Natural killer cell treated with Interleukin-12 subunit alpha and Interleukin-12 subunit beta and Interleukin-15 and Interleukin-18, amount 100 ng/mL, for 72 hours (primary cell): ENCODE measurements around the gene MAEA. TPM values are rescaled to one million over a fixed set of nuclear protein-coding genes. Genes with fewer than 3 reads are reported as not detected.

Experiments
- ATAC-seq, 2 donors: fragments of 150-1000 bp; cut with Tn5 transposase in 1 of 2; sonication (Bioruptor Pico), chemical (Tn5 transposase) in 1 of 2; 2 replicates each; pipeline ENCODE4 v1.10.0; 2021
- DNase-seq: peaks from one replicate; pipeline ENCODE4 v3.0.0; 2022; ENCODE audit warnings: low spot score
- H3K27ac Mint-ChIP-seq, 2 donors: 1 replicate in 1 of 2; 2 replicates in 1 of 2; pipeline ENCODE4 v1.8.0; 2022; ENCODE audit warnings: mixed read lengths in 2 of 2, mild to moderate bottlenecking in 1 of 2, moderate library complexity in 1 of 2
- H3K27me3 Mint-ChIP-seq, 2 donors: 1 replicate in 1 of 2; 2 replicates in 1 of 2; pipeline ENCODE4 v1.8.0; 2022; ENCODE audit warnings: mixed read lengths in 2 of 2
- H3K36me3 Mint-ChIP-seq: one replicate; pipeline ENCODE4 v1.8.0; 2022; ENCODE audit warnings: mixed read lengths
- H3K4me1 Mint-ChIP-seq, 2 donors: 1 replicate in 1 of 2; 2 replicates in 1 of 2; pipeline ENCODE4 v1.8.0; 2022; ENCODE audit warnings: low read depth in 2 of 2, mixed read lengths in 2 of 2, mild to moderate bottlenecking in 1 of 2
- H3K4me3 Mint-ChIP-seq: one replicate; pipeline ENCODE4 v1.8.0; 2022; ENCODE audit warnings: mixed read lengths
- H3K9me3 Mint-ChIP-seq: 2 replicates; pipeline ENCODE4 v1.8.0; 2022; ENCODE audit warnings: mixed read lengths
- total RNA-seq, 2 donors: library from RNA; stranded (reverse); gene quantifications; one replicate each; pipeline ENCODE4 v1.2.3, GENCODE V29; 2022

Gene MAEA
- total RNA-seq, 2 donors from 2014 or later = 60.1 to 93.7 TPM

- H3K9me3 Mint-ChIP-seq = no peaks in the 10 kb centered on the region
- H3K27me3 Mint-ChIP-seq = no peaks in the 10 kb centered on the region
- peak overlapping the region; percentile 26 to 52 for H3K27ac Mint-ChIP-seq
- peaks cover 14% of the 10 kb centered on the region for H3K36me3 Mint-ChIP-seq
- H3K4me1 Mint-ChIP-seq = peaks cover 49 to 50% of the 10 kb centered on the region in 2 donors
- no peak for ATAC-seq
- peak overlapping the region; percentile 27 for H3K4me3 Mint-ChIP-seq
- no peak for DNase-seq
These were observed 6.8 kb downstream of the MAEA start for GRCh38 chr4:1296324-1297022.

DNA sequence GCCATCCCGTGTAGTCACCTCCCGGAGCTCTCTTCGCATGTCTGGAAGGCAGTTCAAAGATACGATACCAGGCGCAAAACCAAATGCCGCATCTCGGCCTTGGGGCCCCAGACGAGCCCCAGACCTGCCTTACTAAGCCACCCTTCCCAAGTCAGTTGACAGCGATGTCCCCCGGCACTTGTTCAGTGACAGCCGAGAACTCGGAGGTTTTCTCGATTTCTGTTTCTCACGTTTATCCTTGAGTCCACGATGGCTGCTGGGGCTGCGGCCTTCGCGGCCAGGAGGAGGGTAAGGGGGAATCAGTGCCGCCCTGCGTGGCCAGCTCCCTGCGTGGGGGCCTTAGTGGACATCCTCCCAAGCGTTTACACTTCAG lies 7.3 kb downstream of the MAEA start:
- Mint-ChIP-seq H3K9me3 (no peaks in the 10 kb centered on the region), H3K4me3 (no peak overlapping the region), H3K27me3 (no peaks in the 10 kb centered on the region), H3K27ac (peak overlapping the region; percentile 26 to 52), H3K36me3 (peaks cover 14% of the 10 kb centered on the region), H3K4me1 (peaks cover 48 to 49% of the 10 kb centered on the region in 2 donors)
- no peak for DNase-seq
- ATAC-seq = no peak

DNA sequence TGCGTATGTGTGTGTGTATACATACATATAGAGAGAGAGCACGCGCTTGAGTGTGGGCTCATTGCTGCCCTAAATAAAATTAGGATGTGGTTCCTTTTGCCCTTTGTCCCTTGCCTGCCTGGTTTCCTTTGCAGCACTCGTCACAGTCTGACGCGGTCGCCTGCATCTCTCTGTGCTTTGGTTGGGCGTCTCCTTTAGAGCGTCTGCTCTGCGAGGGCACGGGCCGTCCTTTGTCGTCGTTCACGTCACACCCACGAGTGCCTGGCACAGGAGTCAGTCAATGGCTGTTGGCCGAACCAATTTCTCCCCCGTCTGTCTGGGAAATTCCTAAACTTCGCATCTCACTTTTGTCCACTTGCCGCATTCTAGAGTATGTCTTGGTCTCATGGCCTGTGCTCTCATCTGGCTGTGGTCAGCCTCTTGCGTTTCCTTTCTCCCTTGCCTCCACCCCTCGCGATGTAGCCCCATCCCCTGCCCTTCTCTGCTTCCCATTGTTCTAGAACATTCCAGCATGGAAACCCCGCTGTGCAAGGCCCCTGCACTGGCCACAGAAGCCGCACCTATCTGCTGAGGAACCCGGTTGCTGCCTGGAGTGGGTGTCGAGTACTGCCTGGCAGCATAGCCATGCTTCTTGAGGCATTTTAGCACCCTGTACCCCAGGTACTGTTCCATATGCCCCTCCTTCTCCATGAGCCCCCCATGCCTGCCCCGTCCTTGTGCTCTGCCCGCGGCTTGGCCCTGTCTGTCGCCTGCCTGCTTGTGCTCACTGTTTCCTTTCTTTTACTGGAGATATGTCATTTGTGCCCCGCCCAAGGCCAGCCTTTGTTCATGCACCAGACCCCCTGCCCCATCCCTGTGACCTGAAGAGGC lies 8.0 kb downstream of the MAEA start:
- peak overlapping the region; percentile 37 to 53 for H3K27ac Mint-ChIP-seq
- peak; percentile 51 for DNase-seq
- no peaks in the 10 kb centered on the region for H3K27me3 Mint-ChIP-seq
- no peak overlapping the region for H3K4me3 Mint-ChIP-seq
- peaks cover 14% of the 10 kb centered on the region for H3K36me3 Mint-ChIP-seq
- ATAC-seq = peak in 1 of 2 donors; percentile 27
- H3K9me3 Mint-ChIP-seq = no peaks in the 10 kb centered on the region
- peaks cover 44 to 45% of the 10 kb centered on the region in 2 donors for H3K4me1 Mint-ChIP-seq

DNA sequence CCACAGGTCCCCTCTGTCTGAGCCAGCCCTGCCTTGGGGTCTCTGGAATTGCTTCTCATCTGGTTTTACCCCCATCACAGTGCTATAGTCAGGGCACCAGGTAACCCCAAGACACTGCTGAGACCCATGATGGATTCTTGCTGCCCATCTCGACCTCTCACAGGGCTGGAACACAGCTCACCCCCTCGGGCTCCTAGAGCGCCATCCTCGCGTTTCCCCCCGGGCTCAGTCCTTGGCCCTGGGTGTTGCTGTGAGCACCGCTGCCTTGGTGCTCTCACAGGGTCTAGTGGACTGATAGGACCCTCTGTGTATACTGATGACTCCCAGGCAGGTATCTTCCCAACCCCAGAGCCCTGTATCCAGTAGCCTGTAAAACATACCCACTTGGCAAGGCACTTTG lies 8.8 kb downstream of the MAEA start:
- peaks cover 14% of the 10 kb centered on the region for H3K36me3 Mint-ChIP-seq
- H3K9me3 Mint-ChIP-seq = no peaks in the 10 kb centered on the region
- ATAC-seq = no peak
- no peaks in the 10 kb centered on the region for H3K27me3 Mint-ChIP-seq
- peak; percentile 28 for DNase-seq
- peak overlapping the region in 1 of 2 donors; percentile 37 for H3K27ac Mint-ChIP-seq
- no peak overlapping the region for H3K4me3 Mint-ChIP-seq
- H3K4me1 Mint-ChIP-seq = peaks cover 41 to 45% of the 10 kb centered on the region in 2 donors

DNA sequence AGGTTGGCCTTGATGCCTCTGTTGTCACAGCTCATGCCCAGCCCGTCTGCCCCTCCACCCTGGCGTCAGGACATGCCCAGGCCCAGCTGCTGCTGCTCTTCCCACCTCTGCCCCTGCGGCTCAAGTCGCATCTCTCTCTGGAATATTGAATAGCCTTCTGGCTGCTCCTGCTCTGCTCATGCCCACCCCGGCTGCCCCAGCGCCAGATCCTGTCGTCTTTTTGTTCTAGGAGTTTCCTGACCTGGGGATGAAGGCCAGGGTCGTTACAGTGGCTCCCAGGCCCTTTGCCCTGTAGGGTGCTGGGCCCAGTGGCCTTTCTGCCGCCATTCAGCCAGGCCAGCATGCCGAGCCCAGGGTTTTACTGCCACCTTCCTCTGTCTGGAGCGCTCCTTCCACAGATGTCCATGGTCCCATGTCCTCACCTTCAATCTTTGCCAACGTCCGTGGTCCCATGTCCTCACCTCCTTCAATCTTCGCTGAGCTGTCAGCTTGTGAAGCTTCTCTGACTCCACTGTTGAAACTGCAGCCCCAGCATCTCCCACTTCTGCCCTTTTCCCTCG lies 9.7 kb downstream of the MAEA start:
- Mint-ChIP-seq H3K36me3 (peaks cover 14% of the 10 kb centered on the region), H3K27me3 (no peaks in the 10 kb centered on the region), H3K9me3 (no peaks in the 10 kb centered on the region), H3K27ac (peak overlapping the region; percentile 7 to 32), H3K4me1 (peaks cover 41 to 45% of the 10 kb centered on the region in 2 donors), H3K4me3 (no peak overlapping the region)
- DNase-seq = peak; percentile 32
- ATAC-seq = no peak

- Mint-ChIP-seq H3K27ac (peak overlapping the region; percentile 71 to 73), H3K27me3 (no peaks in the 10 kb centered on the region), H3K4me1 (peaks cover 47 to 51% of the 10 kb centered on the region in 2 donors), H3K36me3 (peaks cover 14% of the 10 kb centered on the region), H3K9me3 (no peaks in the 10 kb centered on the region), H3K4me3 (peak overlapping the region; percentile 34)
- ATAC-seq (peak; percentile 54 to 64), DNase-seq (no peak)
These were observed 11.1 kb downstream of the MAEA start for GRCh38 chr4:1300466-1301455.

- no peaks in the 10 kb centered on the region for H3K9me3 Mint-ChIP-seq
- no peak for DNase-seq
- no peak for ATAC-seq
- no peaks in the 10 kb centered on the region for H3K27me3 Mint-ChIP-seq
- no peak overlapping the region for H3K4me3 Mint-ChIP-seq
- H3K36me3 Mint-ChIP-seq = peaks cover 14% of the 10 kb centered on the region
- no peak overlapping the region for H3K27ac Mint-ChIP-seq
- H3K4me1 Mint-ChIP-seq = peaks cover 50 to 55% of the 10 kb centered on the region in 2 donors
These were observed 12.5 kb downstream of the MAEA start for GRCh38 chr4:1302159-1302558.

DNA sequence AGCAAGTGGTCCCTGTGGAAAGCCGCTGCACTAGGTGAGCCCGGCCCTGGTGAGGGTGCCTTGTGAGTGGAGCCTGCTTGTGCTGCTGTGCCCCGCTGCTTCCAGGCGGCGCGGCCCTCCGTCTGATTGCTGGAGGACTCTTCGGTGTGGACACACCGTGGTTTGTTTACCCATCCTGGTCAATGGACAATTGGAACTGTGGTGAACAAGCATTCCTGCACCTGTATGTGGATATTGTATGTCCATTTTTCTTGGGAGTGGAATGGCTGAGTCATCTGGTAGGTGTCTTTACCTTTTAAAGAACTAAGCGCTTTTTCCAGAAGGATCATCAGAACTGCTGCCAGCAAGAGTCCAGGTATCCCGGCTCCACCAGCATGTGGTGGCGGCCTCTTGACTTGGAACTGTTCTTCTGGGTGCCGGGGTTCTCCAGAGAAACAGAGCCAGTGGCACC lies 15.6 kb downstream of the MAEA start:
- Mint-ChIP-seq H3K27ac (peak overlapping the region in 1 of 2 donors; percentile 82), H3K4me3 (no peak overlapping the region), H3K9me3 (no peaks in the 10 kb centered on the region), H3K27me3 (no peaks in the 10 kb centered on the region), H3K36me3 (peaks cover 6% of the 10 kb centered on the region), H3K4me1 (peaks cover 50 to 65% of the 10 kb centered on the region in 2 donors)
- DNase-seq = no peak
- no peak for ATAC-seq

GRCh38 chr4:1305781-1306455 lies 16.2 kb downstream of the MAEA start:
- ATAC-seq = no peak
- peak overlapping the region in 1 of 2 donors; percentile 6 for H3K27ac Mint-ChIP-seq
- no peaks in the 10 kb centered on the region for H3K9me3 Mint-ChIP-seq
- no peak for DNase-seq
- peaks cover 5% of the 10 kb centered on the region for H3K36me3 Mint-ChIP-seq
- H3K4me3 Mint-ChIP-seq = peak overlapping the region; percentile 43
- H3K27me3 Mint-ChIP-seq = no peaks in the 10 kb centered on the region
- peaks cover 48 to 63% of the 10 kb centered on the region in 2 donors for H3K4me1 Mint-ChIP-seq

DNA sequence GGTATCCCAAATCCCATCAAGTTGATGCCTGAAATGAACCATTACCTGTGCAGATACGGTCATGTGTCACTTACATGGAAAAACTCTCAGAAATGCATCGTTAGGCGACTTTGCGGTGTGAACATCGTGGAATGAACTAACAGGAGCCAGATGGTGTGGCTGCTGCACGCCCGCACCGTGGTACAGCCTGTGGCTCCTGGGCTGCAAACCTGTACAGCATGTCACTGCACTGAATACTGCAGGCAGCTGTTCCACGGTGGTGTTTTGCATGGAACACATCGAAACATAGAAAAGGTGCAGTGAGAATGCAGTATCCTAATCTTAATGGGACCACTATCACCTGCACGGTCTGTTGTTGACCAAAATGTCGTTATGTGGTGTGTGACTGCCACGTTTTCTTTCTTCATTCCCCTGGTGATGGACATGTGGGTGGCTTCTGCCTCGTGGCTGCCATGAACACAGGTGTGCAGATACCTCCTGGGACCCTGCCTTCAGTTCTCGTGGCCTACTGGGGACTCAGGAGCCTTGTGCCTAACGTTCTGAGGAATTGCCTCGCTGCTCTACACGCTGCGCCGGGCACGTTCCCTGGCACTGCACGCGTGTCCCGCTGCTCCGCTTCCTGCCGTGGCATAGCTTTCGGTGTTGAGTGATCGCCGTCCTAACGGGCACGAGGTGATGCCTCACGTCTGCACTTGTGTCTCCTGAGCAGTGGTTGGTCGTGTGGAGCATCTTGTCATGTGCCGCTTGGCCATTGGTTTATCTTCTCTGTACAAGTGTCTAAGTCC lies 18.5 kb downstream of the MAEA start:
- no peaks in the 10 kb centered on the region for H3K36me3 Mint-ChIP-seq
- H3K4me3 Mint-ChIP-seq = no peak overlapping the region
- peak overlapping the region in 1 of 2 donors; percentile 53 for H3K27ac Mint-ChIP-seq
- no peaks in the 10 kb centered on the region for H3K9me3 Mint-ChIP-seq
- ATAC-seq = no peak
- no peaks in the 10 kb centered on the region for H3K27me3 Mint-ChIP-seq
- peaks cover 49 to 50% of the 10 kb centered on the region in 2 donors for H3K4me1 Mint-ChIP-seq
- DNase-seq = no peak

- Mint-ChIP-seq H3K36me3 (peaks cover 5% of the 10 kb centered on the region), H3K27ac (peak overlapping the region; percentile 53 to 80), H3K4me3 (peak overlapping the region; percentile 51), H3K4me1 (peaks cover 50 to 53% of the 10 kb centered on the region in 2 donors), H3K9me3 (no peaks in the 10 kb centered on the region), H3K27me3 (no peaks in the 10 kb centered on the region)
- ATAC-seq (peak; percentile 88 to 93), DNase-seq (peak; percentile 83)
These were observed 19.7 kb downstream of the MAEA start for GRCh38 chr4:1309261-1310010.
